ENCODE measurements around the gene ABHD12.

GRCh38 chr20:25252686-25253421, 137.8 kb downstream of the ABHD12 start:
- TF ChIP-seq EZH2 (IDR thresholded peaks at IDR 0.05; ENCODE audit: borderline replicate concordance, low read depth, low read length, severe bottlenecking) (no peak), CTCF (IDR thresholded peaks at IDR 0.05; ENCODE audit: borderline replicate concordance, extremely low read depth, low read length, poor library complexity, severe bottlenecking) (no peak)

All from DND-41 (cell line).